ENCODE data around the gene METTL16.

DNA sequence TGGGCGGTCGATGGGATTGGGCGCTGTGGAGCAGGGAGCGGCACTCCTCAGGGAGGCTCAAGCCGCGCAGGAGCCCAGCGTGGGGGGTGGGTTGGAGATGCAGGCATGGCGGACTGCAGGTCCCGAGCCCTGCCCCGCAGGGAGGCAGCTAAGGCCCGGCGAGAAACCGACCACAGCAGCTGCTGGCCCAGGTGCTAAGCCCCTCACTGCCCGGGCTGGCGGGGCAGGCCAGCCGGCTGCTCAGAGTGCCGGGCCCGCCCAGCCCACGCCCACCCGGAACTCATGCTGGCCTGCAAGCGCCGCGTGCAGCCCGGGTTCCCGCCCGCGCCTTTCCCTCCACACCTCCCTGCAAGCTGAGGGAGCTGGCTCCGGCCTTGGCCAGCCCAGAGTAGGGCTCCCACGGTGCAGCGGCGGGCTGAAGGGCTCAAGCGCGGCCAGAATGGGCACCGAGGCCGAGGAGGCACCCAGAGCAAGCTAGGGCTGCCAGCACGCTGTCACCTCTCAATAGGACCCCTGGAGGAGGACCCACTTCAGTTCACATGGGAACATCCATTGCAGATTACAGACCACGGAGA is 20.5 kb upstream of the METTL16 start:
- TF ChIP-seq, protein P1, sequence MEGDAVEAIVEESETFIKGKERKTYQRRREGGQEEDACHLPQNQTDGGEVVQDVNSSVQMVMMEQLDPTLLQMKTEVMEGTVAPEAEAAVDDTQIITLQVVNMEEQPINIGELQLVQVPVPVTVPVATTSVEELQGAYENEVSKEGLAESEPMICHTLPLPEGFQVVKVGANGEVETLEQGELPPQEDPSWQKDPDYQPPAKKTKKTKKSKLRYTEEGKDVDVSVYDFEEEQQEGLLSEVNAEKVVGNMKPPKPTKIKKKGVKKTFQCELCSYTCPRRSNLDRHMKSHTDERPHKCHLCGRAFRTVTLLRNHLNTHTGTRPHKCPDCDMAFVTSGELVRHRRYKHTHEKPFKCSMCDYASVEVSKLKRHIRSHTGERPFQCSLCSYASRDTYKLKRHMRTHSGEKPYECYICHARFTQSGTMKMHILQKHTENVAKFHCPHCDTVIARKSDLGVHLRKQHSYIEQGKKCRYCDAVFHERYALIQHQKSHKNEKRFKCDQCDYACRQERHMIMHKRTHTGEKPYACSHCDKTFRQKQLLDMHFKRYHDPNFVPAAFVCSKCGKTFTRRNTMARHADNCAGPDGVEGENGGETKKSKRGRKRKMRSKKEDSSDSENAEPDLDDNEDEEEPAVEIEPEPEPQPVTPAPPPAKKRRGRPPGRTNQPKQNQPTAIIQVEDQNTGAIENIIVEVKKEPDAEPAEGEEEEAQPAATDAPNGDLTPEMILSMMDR (IDR thresholded peaks at IDR 0.05; ENCODE audit: low read length) = no peak
- no peak for TF ChIP-seq EZH2 (IDR thresholded peaks at IDR 0.05; ENCODE audit: borderline replicate concordance, low read length)

All from OCI-LY1 (cell line).